ENCODE measurements around the gene GP2. TPM values are rescaled to one million over a fixed set of nuclear protein-coding genes. Genes with fewer than 3 reads are reported as not detected.

The GP2 gene
- polyA plus RNA-seq, 1 of the 3 experiments (the other 2 are of a cell fraction), result not detected

GRCh38 chr16:20369452-20370054, 42.2 kb upstream of the GP2 start:
- 3% methylated on average over 9 of the region's 9 CpGs for WGBS (ENCODE audit: low lambda C conversion rate)
- H3K79me2 ChIP-seq (ENCODE audit: insufficient read depth), result no peaks in the 10 kb centered on the region
- DNase-seq, result no peak
- H3K27me3 ChIP-seq (ENCODE audit: insufficient read depth), result no peaks in the 10 kb centered on the region
- no peak overlapping the region for H3K9ac ChIP-seq
- H3K27ac ChIP-seq (ENCODE audit: low read depth in 2 of 2, low read length in 1 of 2), result no peak overlapping the region
- H3K4me3 ChIP-seq (ENCODE audit: low read depth in 2 of 2, low read length in 1 of 2), result no peak overlapping the region
- TF ChIP-seq, protein P1, sequence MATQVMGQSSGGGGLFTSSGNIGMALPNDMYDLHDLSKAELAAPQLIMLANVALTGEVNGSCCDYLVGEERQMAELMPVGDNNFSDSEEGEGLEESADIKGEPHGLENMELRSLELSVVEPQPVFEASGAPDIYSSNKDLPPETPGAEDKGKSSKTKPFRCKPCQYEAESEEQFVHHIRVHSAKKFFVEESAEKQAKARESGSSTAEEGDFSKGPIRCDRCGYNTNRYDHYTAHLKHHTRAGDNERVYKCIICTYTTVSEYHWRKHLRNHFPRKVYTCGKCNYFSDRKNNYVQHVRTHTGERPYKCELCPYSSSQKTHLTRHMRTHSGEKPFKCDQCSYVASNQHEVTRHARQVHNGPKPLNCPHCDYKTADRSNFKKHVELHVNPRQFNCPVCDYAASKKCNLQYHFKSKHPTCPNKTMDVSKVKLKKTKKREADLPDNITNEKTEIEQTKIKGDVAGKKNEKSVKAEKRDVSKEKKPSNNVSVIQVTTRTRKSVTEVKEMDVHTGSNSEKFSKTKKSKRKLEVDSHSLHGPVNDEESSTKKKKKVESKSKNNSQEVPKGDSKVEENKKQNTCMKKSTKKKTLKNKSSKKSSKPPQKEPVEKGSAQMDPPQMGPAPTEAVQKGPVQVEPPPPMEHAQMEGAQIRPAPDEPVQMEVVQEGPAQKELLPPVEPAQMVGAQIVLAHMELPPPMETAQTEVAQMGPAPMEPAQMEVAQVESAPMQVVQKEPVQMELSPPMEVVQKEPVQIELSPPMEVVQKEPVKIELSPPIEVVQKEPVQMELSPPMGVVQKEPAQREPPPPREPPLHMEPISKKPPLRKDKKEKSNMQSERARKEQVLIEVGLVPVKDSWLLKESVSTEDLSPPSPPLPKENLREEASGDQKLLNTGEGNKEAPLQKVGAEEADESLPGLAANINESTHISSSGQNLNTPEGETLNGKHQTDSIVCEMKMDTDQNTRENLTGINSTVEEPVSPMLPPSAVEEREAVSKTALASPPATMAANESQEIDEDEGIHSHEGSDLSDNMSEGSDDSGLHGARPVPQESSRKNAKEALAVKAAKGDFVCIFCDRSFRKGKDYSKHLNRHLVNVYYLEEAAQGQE (IDR thresholded peaks at IDR 0.05; ENCODE audit: low read depth, low read length), result no peak
- TF ChIP-seq PBX3 (IDR thresholded peaks at IDR 0.05) (no peak), EP300 (IDR thresholded peaks at IDR 0.05; ENCODE audit: borderline replicate concordance in 1 of 2, low read depth in 1 of 2, low read length in 1 of 2) (no peak), MEF2A (IDR thresholded peaks at IDR 0.05; ENCODE audit: borderline replicate concordance, low read depth) (no peak), NFIC (IDR thresholded peaks at IDR 0.05; ENCODE audit: borderline replicate concordance) (no peak), NRF1 (IDR thresholded peaks at IDR 0.05; ENCODE audit: low read depth, low read length) (no peak), SIN3A (IDR thresholded peaks at IDR 0.05; ENCODE audit: borderline replicate concordance, low read depth, low read length) (no peak), RXRA (IDR thresholded peaks at IDR 0.05; ENCODE audit: borderline replicate concordance, low read depth) (no peak), TEAD4 (IDR thresholded peaks at IDR 0.05; ENCODE audit: borderline replicate concordance, insufficient read depth) (no peak), CHD2 (IDR thresholded peaks at IDR 0.05; ENCODE audit: low read length, partially characterized antibody) (no peak), FOXM1 (IDR thresholded peaks at IDR 0.05; ENCODE audit: low read depth) (no peak), FOXJ3 (CRISPR knock-in tag; IDR thresholded peaks at IDR 0.05) (no peak), RFX5 (IDR thresholded peaks at IDR 0.05; ENCODE audit: low read length) (no peak), FOSL2 (IDR thresholded peaks at IDR 0.05; ENCODE audit: borderline replicate concordance, low read depth) (no peak), YY1 (IDR thresholded peaks at IDR 0.05; ENCODE audit: low read depth) (no peak)
- TF ChIP-seq, protein P2, sequence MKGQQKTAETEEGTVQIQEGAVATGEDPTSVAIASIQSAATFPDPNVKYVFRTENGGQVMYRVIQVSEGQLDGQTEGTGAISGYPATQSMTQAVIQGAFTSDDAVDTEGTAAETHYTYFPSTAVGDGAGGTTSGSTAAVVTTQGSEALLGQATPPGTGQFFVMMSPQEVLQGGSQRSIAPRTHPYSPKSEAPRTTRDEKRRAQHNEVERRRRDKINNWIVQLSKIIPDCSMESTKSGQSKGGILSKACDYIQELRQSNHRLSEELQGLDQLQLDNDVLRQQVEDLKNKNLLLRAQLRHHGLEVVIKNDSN (IDR thresholded peaks at IDR 0.05; ENCODE audit: borderline replicate concordance, low read depth), result no peak
- TF ChIP-seq, protein P3, sequence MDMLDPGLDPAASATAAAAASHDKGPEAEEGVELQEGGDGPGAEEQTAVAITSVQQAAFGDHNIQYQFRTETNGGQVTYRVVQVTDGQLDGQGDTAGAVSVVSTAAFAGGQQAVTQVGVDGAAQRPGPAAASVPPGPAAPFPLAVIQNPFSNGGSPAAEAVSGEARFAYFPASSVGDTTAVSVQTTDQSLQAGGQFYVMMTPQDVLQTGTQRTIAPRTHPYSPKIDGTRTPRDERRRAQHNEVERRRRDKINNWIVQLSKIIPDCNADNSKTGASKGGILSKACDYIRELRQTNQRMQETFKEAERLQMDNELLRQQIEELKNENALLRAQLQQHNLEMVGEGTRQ (IDR thresholded peaks at IDR 0.05; ENCODE audit: borderline replicate concordance, low read depth, low read length), result no peak
- no peaks in the 10 kb centered on the region for H3K9me2 ChIP-seq
- no peak overlapping the region for H3K4me2 ChIP-seq
- ChIA-PET POLR2A (no interaction called here), CTCF (interaction anchor here (0.9 to 2.9 kb wide), 3 partner anchors 14 to 69 kb away, joined by 3 to 8 read pairs (median 7); no protein-coding TSS in a partner anchor)
- no peaks in the 10 kb centered on the region for H4K20me1 ChIP-seq (ENCODE audit: insufficient read depth)
- no peaks in the 10 kb centered on the region for H3K9me3 ChIP-seq
- H3K4me1 ChIP-seq (ENCODE audit: control insufficient read depth in 1 of 2, insufficient read depth in 2 of 2, low read depth in 1 of 2, low read length in 1 of 2), result no peaks in the 10 kb centered on the region
- H3F3A ChIP-seq (replicated peaks; ENCODE audit: insufficient read depth), result no peaks in the 10 kb centered on the region
- no peaks in the 10 kb centered on the region for H3K36me3 ChIP-seq (replicated peaks in 1 of 2; ENCODE audit: control insufficient read depth in 1 of 2, insufficient read depth in 2 of 2, low read length in 1 of 2)
- no peak overlapping the region for H2AFZ ChIP-seq (ENCODE audit: low read depth)

Measured in SK-N-SH (cell line).